ENCODE results near the gene CCDC127.

Gene CCDC127

GRCh38 chr5:203246-203930, 14.6 kb downstream of the CCDC127 start:
- no peak for DNase-seq (ENCODE audit: low spot score)

DNA sequence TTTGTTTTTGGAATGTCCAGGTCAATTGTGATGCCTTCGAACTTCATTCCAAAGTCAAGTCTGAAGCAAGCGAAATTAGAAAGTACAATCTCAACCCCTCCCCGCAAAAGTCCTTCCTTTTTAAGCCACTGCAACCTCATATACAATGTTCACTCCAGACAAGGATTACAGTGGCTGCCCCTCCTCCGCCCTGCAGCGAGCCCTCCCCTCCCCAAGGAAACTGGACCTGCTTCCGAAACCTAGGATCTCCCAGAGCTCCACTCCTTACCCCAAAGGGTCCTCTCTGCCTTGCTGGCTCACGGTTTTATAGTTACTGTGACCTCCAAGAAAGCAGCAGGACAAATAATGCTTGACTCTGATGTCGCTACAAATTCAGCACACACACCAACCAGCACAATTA, 16.3 kb downstream of the CCDC127 start:
- no peak for DNase-seq (ENCODE audit: low spot score)

DNA sequence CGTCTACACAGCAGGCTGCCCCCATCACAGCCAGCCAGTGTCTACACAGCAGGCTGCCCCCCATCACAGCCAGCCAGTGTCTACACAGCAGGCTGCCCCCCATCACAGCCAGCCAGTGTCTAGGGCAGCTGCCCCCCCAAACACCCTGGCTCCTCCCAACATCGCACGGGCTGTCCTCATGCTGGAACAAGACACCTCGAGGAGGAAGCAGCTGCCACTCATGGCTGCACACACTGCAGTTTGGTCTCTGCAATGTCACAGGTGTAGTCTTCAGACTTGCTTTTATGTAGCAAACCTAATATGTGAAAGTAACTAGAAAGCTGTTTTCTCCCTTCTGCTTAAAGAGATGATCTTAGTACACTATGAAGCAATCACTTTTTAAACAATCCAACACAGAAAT, 17.0 kb downstream of the CCDC127 start:
- no peak for DNase-seq (ENCODE audit: low spot score)

DNA sequence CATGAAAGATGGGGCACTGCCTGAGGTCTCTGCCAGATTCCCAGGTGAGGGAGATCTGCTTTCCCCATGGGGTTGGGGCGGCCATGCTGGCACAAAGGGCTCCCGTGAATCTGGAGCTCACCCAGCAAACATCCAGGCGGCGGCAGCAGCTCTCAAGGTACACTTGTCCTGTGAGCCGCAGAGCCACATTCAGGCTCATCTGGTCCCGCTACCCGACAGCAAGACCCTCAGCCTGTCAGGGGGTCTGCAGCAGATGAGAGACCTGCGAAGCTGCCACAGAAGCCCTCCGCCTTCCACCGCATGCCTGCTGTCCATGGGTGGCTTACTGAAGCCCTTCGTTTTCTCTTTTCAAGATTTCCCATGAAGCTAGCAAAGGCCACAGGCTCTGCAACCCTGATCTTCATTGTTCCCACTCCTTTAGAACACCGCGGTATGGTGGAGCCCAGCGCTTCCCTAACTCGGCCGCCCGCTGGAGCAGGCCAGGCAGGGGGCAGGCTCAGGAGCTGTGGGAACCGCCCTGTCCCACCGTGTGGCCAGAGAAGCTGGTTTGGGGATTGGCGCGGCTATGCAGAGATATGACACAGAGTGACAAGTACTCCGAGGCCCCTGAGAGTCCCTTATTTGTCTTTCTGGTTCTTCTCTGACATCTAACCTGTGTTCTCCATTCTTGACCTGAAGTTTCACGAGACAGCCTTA, 17.9 kb downstream of the CCDC127 start:
- DNase-seq (ENCODE audit: low spot score), result no peak

DNA sequence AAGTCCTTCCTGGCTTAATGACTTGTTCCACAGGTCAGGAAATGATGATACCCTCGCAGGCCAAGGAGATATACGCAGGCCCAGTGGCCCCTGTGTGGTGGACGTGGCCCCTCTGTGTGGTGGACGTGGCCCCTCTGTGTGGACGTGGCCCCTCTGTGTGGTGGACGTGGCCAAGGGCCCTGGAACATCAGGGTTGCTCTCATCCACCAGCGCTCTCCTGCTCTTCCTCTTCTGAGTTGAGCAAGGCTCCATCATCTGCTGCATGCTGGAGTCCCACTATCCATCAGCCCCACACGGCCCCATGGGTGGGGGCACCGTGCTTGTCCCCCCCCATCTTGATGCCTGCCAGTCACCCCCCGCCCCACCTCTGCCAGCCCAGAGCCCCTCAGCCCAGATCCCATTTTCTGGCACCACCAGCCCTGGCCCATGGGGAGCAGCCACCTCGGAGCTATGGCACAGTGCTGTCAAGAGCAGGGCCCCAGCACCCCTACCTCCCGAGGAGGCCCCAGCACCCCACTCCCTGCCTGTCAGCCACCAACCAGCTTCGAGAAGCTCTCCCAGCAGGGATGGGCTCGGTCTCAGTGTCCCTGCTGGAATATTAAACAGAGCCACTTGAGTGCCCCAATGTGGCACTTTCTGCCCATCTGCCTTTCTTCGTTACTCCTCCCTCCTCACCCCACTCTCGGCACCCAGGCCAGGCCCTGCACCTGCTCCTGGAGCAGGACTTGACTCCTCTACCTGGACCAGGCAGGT, 18.6 kb downstream of the CCDC127 start:
- no peak for DNase-seq (ENCODE audit: low spot score)

- DNase-seq (ENCODE audit: low spot score), result no peak
Observed at GRCh38 chr5:198516-199196, 19.3 kb downstream of the CCDC127 start.

DNA sequence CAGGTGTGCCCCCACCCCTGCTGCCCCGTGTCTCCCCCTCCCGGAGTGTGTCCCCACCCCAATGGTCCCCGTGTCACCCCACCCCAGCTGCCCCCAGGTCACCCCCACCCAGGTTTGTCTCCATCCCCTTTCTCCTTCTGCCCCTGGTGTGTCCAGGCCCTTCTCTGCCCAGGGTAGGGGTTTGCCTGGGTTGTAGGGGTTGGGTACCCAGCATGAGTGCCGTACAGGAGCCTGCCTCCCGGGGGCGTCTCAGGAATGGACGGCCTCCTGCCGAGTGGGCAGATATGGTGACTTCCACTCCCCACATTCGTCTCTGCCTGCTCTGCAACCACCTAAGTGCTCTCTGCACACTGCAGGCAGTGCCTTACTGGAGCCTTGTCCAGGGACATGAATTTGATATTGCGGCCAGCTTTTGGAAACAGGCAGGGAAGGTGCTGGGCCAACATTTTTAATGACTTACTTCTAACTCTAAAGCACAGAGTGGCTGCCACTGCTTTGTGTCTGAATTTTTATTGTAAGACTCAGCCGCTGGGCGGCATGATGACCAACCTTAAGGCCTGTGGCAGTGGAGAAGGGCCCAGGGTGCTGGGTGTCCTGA, 20.0 kb downstream of the CCDC127 start:
- DNase-seq (ENCODE audit: low spot score), result no peak

GRCh38 chr5:197031-197430, 20.9 kb downstream of the CCDC127 start:
- DNase-seq (ENCODE audit: low spot score), result peak; percentile 38

- no peak for DNase-seq (ENCODE audit: low spot score)
Observed at GRCh38 chr5:196350-196749, 21.6 kb downstream of the CCDC127 start.

- no peak for DNase-seq (ENCODE audit: low spot score)
Observed at GRCh38 chr5:195401-196160, 22.4 kb downstream of the CCDC127 start.

DNA sequence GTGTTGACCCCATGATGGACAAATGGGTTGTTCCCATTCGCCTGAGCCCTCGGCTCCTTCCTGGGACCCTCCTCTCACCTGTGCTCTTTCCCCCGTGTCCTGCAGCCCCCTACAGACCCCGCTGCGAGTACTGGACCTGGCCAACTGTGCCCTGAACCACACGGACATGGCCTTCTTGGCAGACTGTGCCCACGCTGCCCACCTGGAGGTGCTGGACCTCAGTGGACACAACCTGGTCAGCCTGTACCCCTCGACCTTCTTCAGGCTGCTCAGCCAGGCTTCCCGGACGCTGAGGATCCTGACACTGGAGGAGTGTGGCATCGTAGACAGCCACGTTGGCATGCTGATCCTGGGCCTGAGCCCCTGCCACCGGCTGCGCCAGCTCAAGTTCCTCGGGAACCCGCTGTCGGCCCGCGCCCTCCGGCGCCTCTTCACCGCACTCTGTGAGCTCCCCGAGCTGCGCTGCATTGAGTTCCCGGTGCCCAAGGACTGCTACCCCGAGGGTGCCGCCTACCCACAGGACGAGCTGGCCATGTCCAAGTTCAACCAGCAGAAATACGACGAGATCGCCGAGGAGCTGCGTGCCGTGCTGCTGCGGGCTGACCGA, 23.2 kb downstream of the CCDC127 start:
- no peak for DNase-seq (ENCODE audit: low spot score)

- DNase-seq (ENCODE audit: low spot score), result no peak
Observed at GRCh38 chr5:194102-194501, 23.9 kb downstream of the CCDC127 start.

DNA sequence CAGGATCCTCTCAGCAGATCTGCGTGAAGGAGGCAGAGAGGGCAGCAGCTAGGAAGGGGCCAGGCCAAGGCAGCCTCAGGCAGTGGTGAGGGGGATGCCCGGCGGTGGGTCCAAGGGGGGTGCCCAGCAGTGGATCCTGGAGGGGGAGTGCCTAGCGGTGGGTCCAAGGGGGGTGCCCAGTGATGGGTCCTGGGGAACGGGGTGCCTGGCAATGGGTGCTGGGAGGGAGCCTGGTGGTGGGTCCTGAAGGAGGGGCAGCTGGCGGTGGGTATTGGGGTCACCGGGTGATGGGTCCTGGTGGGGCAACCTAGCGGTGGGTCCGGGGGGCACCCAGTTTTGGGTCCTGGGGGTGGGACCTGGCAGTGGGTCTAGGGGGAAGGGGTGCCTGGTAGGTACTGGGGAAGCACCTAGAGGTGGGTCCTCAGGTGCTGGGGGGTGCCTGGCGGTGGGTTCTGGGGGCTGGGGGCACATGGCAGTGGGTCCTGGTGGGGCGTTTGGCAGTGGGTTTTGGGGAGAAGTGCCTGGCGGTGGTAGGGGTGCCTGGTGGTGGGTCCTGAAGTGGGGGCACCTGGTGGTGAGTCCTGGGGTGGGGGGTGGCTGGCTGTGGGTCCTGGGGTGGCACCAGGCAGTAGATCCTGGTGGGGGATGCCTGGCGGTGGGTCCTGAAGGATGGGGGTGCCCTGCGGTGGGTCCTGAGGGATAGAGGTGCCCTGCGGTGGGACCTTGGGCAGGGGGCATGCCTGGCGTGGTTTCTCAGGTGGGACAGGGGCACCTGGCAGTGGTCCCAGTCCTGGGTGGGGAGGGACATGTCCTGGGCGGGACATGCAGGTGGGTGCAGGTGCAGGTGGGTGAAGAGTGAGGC, 24.8 kb downstream of the CCDC127 start:
- no peak for DNase-seq (ENCODE audit: low spot score)

DNA sequence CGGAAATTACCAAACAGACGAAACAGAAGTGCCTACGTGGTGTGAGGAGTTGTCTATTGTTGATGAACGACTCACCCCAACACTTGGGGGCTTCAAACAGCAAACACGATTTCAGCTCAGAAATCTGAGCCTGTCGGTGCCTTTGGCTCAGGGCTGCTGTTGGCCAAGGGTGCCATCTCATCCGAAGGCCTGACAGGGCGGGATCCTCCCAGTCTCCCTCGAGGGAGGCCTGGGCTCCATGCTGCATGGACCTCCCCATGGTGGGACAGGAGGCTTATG, 25.3 kb downstream of the CCDC127 start:
- no peak for DNase-seq (ENCODE audit: low spot score)

- DNase-seq (ENCODE audit: low spot score), result no peak
Observed at GRCh38 chr5:191949-192690, 25.8 kb downstream of the CCDC127 start.

- peak; percentile 41 for DNase-seq (ENCODE audit: low spot score)
Observed at GRCh38 chr5:191036-191948, 26.7 kb downstream of the CCDC127 start, which contains the start of gene LRRC14B. Gene LRRC14B, plus strand, starts transcription at chr5:191495. Its CDS starts 44 bp downstream, at chr5:191539.

GRCh38 chr5:190366-191035, 27.5 kb downstream of the CCDC127 start:
- no peak for DNase-seq (ENCODE audit: low spot score)

GRCh38 chr5:189976-190365, 28.0 kb downstream of the CCDC127 start:
- DNase-seq (ENCODE audit: low spot score), result no peak

All from globus pallidus (tissue), 1 donor.